Adipocyte (in vitro differentiated cells): ENCODE data around the gene SPART.
A peak's percentile ranks its signal among the peaks of the same experiment; 100 is the strongest.

Experiments
- DNase-seq: peaks from one replicate; pipeline ENCODE4 v3.0.0-alpha.2; 2015; ENCODE audit warnings: low read depth
- H3K27me3 ChIP-seq: replicated peaks from 2 replicates; pipeline ENCODE4 v1.7.0; 2013; ENCODE audit warnings: mild to moderate bottlenecking, low read length, moderate library complexity; ENCODE audit not compliant: control insufficient read depth, insufficient read depth
- H3K36me3 ChIP-seq: 2 replicates; pipeline ENCODE4 v1.7.0; 2013; ENCODE audit warnings: low read length, mild to moderate bottlenecking, moderate library complexity; ENCODE audit not compliant: control insufficient read depth, insufficient read depth, severe bottlenecking
- H3K4me1 ChIP-seq: 2 replicates; pipeline ENCODE4 v1.7.0; 2013; ENCODE audit warnings: mild to moderate bottlenecking, low read length, moderate library complexity; ENCODE audit not compliant: control insufficient read depth, insufficient read depth
- H3K4me3 ChIP-seq: 2 replicates; pipeline ENCODE4 v1.7.0; 2013; ENCODE audit warnings: mild to moderate bottlenecking, low read length, moderate library complexity
- H3K9ac ChIP-seq: 2 replicates; pipeline ENCODE4 v1.7.0; 2013; ENCODE audit warnings: mild to moderate bottlenecking, low read length, moderate library complexity
- H3K9me3 ChIP-seq: 2 replicates; pipeline ENCODE4 v1.7.0; 2013; ENCODE audit warnings: mild to moderate bottlenecking, low read length, moderate library complexity; ENCODE audit not compliant: control insufficient read depth

Gene SPART

GRCh38 chr13:36346222-36347083 lies at the start of gene SPART:
Gene SPART (minus strand): TSS chr13:36346394. CDS start chr13:36335830, 10,564 bp downstream.
- peak; percentile 98 for DNase-seq

GRCh38 chr13:36395280-36395679 lies 49.1 kb upstream of the SPART start:
- H3K36me3 ChIP-seq = no peaks in the 10 kb centered on the region
- H3K4me3 ChIP-seq = no peak overlapping the region
- H3K4me1 ChIP-seq = peaks cover 5% of the 10 kb centered on the region
- peak overlapping the region; percentile 63 for H3K9ac ChIP-seq
- DNase-seq = peak; percentile 90
- no peaks in the 10 kb centered on the region for H3K27me3 ChIP-seq
- H3K9me3 ChIP-seq = no peaks in the 10 kb centered on the region

More at GRCh38 chr13:36346222-36347083, at the start of gene SPART:
- peak within 1 kb of the TSS; percentile 99 for H3K9ac ChIP-seq
- no peaks in the 10 kb centered on the region for H3K9me3 ChIP-seq
- peak within 1 kb of the TSS; percentile 98 for H3K4me3 ChIP-seq
- no peaks in the 10 kb centered on the region for H3K27me3 ChIP-seq
- no peaks in the 10 kb centered on the region for H3K36me3 ChIP-seq
- peaks cover 41% of the 10 kb centered on the region for H3K4me1 ChIP-seq

GRCh38 chr13:36385489-36385888 lies 39.3 kb upstream of the SPART start:
- Histone ChIP-seq H3K9me3 (no peaks in the 10 kb centered on the region), H3K9ac (no peak overlapping the region), H3K4me1 (no peaks in the 10 kb centered on the region), H3K4me3 (no peak overlapping the region), H3K27me3 (no peaks in the 10 kb centered on the region), H3K36me3 (no peaks in the 10 kb centered on the region)
- DNase-seq = peak; percentile 36

- peaks cover 12% of the 10 kb centered on the region for H3K4me1 ChIP-seq
- no peaks in the 10 kb centered on the region for H3K36me3 ChIP-seq
- DNase-seq = no peak
- H3K4me3 ChIP-seq = no peak overlapping the region
- H3K27me3 ChIP-seq = no peaks in the 10 kb centered on the region
- no peak overlapping the region for H3K9ac ChIP-seq
- no peaks in the 10 kb centered on the region for H3K9me3 ChIP-seq
These were observed 35.8 kb upstream of the SPART start for GRCh38 chr13:36382030-36382429.

GRCh38 chr13:36377826-36378468 lies 31.8 kb upstream of the SPART start:
- Histone ChIP-seq H3K9me3 (no peaks in the 10 kb centered on the region), H3K4me1 (peaks cover 12% of the 10 kb centered on the region), H3K27me3 (no peaks in the 10 kb centered on the region), H3K36me3 (no peaks in the 10 kb centered on the region), H3K9ac (peak overlapping the region; percentile 50), H3K4me3 (no peak overlapping the region)
- DNase-seq = peak; percentile 64

GRCh38 chr13:36374063-36374462 lies 27.9 kb upstream of the SPART start:
- Histone ChIP-seq H3K4me1 (peaks cover 26% of the 10 kb centered on the region), H3K9ac (no peak overlapping the region), H3K9me3 (no peaks in the 10 kb centered on the region), H3K4me3 (no peak overlapping the region), H3K36me3 (no peaks in the 10 kb centered on the region), H3K27me3 (no peaks in the 10 kb centered on the region)
- no peak for DNase-seq

- Histone ChIP-seq H3K27me3 (no peaks in the 10 kb centered on the region), H3K9ac (no peak overlapping the region), H3K4me1 (peaks cover 18% of the 10 kb centered on the region), H3K36me3 (no peaks in the 10 kb centered on the region), H3K4me3 (no peak overlapping the region), H3K9me3 (no peaks in the 10 kb centered on the region)
- no peak for DNase-seq
These were observed 25.0 kb upstream of the SPART start for GRCh38 chr13:36371185-36371584.

GRCh38 chr13:36370108-36370429 lies 23.9 kb upstream of the SPART start:
- peaks cover 25% of the 10 kb centered on the region for H3K4me1 ChIP-seq
- H3K9ac ChIP-seq = no peak overlapping the region
- no peak overlapping the region for H3K4me3 ChIP-seq
- no peaks in the 10 kb centered on the region for H3K9me3 ChIP-seq
- no peak for DNase-seq
- no peaks in the 10 kb centered on the region for H3K36me3 ChIP-seq
- no peaks in the 10 kb centered on the region for H3K27me3 ChIP-seq

- no peaks in the 10 kb centered on the region for H3K36me3 ChIP-seq
- peak overlapping the region; percentile 55 for H3K9ac ChIP-seq
- no peaks in the 10 kb centered on the region for H3K9me3 ChIP-seq
- H3K4me3 ChIP-seq = no peak overlapping the region
- H3K27me3 ChIP-seq = no peaks in the 10 kb centered on the region
- H3K4me1 ChIP-seq = peaks cover 25% of the 10 kb centered on the region
- peak; percentile 62 for DNase-seq
These were observed 23.3 kb upstream of the SPART start for GRCh38 chr13:36369268-36370107.

GRCh38 chr13:36366031-36366430 lies 19.8 kb upstream of the SPART start:
- Histone ChIP-seq H3K4me3 (no peak overlapping the region), H3K4me1 (peaks cover 44% of the 10 kb centered on the region), H3K9me3 (no peaks in the 10 kb centered on the region), H3K36me3 (no peaks in the 10 kb centered on the region), H3K9ac (no peak overlapping the region), H3K27me3 (no peaks in the 10 kb centered on the region)
- no peak for DNase-seq

- H3K4me3 ChIP-seq = peak overlapping the region; percentile 61
- no peaks in the 10 kb centered on the region for H3K27me3 ChIP-seq
- peak overlapping the region; percentile 82 for H3K9ac ChIP-seq
- peaks cover 46% of the 10 kb centered on the region for H3K4me1 ChIP-seq
- no peaks in the 10 kb centered on the region for H3K9me3 ChIP-seq
- DNase-seq = no peak
- no peaks in the 10 kb centered on the region for H3K36me3 ChIP-seq
These were observed 17.2 kb upstream of the SPART start for GRCh38 chr13:36363366-36363863.
